NCI-H128 (cell line): ENCODE measurements around the gene OLFM2.
"Not testable (repeated sequence)": the region's sequence is repeated elsewhere in the genome, so short reads cannot be mapped to it uniquely, and the experiment has no call there.

Experiments used
- DNase-seq: peaks from one replicate; lab custom pipeline; 2025; ENCODE audit not compliant: unreplicated experiment; lab: John Stamatoyannopoulos, UW

The OLFM2 gene

GRCh38 chr19:9936326-9937000 lies at the start of gene OLFM2:
Gene OLFM2 (minus strand): TSS chr19:9936515. CDS start chr19:9936366, 149 bp downstream.
- no peak for DNase-seq

GRCh38 chr19:9981406-9982260 lies 45.3 kb upstream of the OLFM2 start:
- DNase-seq: no peak

- no peak for DNase-seq
Measured at GRCh38 chr19:9972103-9972502, 35.8 kb upstream of the OLFM2 start.

GRCh38 chr19:9971166-9971897 lies 35.0 kb upstream of the OLFM2 start:
- DNase-seq: no peak

DNA sequence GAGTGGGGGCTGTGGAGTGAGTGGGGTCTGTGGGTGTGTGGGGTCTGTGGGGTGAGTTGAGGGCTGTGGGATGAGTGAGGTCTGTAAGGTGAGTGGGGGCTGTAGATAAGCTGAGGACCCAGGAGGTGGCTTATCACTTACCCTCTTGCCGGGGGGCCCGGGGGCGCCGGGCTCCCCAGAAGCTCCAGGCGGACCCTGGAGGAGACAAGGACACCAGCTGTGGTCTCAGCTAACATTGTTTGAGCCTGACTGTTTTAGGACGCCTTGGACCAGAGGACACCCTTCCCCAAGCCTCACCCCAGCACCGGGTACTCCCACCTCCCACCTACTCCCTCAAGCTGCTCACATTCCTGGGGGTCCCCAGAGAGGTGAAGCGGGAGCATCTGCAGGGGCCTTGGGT lies 34.2 kb upstream of the OLFM2 start:
- no peak for DNase-seq

DNA sequence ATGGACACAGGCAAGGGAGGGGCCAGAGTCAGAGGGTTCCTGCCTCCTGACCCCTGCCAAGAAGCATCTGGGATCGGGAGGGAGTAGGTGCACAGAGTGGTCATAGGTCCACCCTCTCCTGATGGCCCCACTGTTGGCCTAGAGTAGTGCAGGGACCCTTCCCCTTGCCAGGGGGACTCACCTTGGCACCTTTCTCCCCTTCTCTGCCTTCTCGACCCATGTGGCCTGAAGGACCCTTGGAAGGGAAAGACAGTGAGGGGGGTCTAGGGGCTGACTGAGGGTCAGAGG lies 33.3 kb upstream of the OLFM2 start:
- no peak for DNase-seq

DNA sequence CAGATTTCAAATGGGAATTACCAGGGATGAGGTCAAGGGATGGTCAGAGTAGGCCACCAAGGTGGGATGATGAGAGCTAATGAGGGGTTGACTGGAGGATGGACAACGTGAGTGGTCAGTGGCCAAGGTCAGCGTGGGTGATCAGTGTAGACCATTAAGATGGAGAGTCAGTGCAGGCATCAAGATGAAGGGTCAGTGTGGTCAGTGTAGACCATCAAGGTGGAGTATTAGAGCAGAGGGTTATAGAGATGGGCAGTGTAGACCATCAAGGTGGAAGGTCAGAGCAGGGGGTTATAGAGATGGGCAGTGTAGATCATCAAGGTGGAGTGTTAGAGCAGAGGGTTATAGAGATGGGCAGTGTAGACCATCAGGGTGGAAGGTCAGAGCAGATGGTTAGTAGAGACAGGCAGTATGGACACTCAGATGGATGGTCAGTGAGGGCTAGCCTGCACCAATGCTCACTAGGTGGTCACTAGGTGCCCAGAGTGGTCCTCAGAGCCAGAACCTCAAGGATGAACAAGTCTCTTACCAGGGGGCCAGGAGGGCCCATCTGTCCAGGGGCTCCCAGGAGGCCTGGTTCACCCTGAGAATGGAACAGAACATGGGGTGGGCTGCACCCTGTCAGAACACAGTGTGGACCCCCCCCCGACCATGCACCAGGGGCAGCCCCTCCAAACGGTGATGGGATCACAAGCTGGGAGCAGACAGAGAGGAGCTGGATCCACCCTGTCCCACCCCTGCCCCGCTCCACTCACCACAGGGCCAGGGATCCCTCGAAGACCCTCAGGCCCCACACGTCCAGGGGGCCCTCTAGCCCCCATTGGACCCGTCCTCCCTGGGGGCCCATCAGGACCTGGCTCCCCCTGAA lies 32.7 kb upstream of the OLFM2 start:
- DNase-seq: no peak

- DNase-seq: no peak
Measured at GRCh38 chr19:9967326-9967725, 31.0 kb upstream of the OLFM2 start.

- no peak for DNase-seq
Measured at GRCh38 chr19:9966448-9966847, 30.1 kb upstream of the OLFM2 start.

DNA sequence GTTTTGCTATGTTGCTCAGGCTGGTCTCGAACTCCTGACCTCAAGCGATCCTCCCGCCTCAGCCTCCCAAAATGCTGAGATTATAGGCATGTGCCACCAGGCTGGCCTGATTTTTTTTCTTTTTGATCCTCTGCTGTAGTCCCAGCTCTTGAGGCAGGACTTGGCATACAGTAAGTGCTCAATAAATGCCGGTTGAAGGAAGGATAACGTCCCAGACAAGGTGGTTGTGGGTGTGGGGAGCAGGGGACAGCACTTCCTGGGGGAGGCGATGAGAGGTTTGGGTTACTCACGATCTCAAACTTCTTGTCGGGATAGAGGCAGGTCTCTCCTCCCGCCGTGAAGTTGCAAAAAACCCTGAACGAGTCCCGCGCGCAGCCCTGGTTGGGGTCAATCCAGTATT lies 29.7 kb upstream of the OLFM2 start:
- DNase-seq: no peak

- DNase-seq: no peak
Measured at GRCh38 chr19:9962623-9963290, 26.4 kb upstream of the OLFM2 start.

GRCh38 chr19:9961103-9961502 lies 24.8 kb upstream of the OLFM2 start:
- no peak for DNase-seq

- DNase-seq: no peak
Measured at GRCh38 chr19:9958379-9958821, 22.1 kb upstream of the OLFM2 start.

DNA sequence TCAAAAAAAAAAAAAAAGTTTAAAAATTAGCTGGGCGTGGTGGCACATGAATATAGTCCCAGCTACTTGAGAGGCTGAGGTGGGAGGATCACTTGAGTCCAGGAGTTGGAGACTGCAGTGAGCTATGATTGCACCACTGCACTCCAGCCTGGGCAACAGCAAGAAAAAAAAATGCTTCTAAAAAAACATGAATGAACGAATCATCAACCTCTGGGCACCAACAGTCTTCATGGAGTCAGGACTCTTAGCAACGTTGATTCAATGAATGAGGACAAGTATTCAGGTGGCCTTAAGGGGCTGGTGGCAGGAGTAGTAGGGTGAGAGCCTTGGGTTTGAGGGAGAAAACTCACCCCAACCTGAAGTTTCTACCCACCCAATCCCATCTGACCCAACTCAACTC lies 20.6 kb upstream of the OLFM2 start:
- DNase-seq: no peak

DNA sequence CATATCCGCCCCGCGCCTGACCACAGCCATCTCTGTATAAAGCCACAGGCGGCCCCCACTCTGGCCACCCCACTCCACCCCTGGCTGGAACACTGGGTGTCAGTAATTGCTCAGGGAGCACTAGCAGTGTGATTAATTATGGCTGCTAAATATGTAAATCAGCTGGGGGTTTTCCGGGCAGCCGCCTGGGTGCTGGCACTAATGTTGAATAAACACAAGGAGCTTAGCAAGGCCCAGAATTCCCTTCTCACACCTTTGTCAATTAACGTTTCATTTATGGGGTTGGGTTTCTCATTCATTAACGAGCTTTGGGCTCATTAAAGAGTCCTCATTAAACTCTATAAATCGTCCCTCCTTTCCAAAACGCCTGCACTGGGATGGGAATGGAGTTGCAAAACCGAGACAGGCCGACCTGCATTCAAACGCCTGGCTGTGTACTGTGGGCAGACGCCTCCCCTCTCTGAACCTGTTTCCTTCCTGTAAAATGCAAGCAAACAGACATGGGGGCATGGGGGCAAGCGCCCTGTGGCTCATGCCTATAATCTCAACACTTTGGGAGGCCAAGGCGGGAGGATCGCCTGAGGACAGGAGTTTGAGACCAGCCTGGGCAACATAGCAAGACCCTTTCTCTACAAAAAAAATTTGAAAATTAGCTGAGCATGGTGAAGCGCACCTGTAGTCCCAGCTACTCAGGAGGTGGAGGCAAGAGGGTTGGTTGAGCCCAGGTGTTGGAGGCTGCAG lies 17.7 kb upstream of the OLFM2 start:
- no peak for DNase-seq

- no peak for DNase-seq
Measured at GRCh38 chr19:9952276-9952675, 16.0 kb upstream of the OLFM2 start.

GRCh38 chr19:9947441-9947840 lies 11.1 kb upstream of the OLFM2 start:
- no peak for DNase-seq

DNA sequence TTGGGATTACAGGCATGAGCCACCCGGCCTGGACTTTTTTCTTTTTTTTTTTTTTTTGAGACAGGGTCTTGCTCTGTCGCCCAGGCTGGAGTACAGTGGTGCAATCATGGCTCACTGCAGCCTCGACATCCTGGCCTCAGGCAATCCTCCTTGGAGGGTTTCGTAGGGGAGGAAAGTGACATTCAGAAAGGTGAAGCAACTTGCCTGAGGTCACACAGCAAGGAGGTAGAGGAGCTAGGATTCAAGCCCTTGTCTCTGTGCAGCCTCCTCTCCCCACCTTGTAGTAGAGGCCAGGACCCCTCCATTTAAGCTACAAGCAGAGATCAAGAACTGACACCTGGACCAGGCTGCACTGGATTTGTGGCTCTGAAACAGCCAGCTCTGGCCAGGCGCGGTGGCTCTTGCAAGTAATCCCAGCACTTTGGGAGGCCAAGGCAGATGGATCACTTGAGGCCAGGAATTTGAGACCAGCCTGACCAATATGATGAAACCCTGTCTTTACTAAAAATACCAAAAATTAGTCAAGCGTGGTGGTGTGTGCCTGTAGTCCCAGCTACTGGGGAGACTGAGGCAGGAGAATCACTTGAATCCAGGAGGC lies 10.3 kb upstream of the OLFM2 start:
- DNase-seq: not testable (repeated sequence)

GRCh38 chr19:9945319-9945966 lies 9.1 kb upstream of the OLFM2 start:
- DNase-seq: no peak
